Panc1 (cell line): Measurements from ENCODE around the gene GPBP1L1. TPM values are rescaled to one million over a fixed set of nuclear protein-coding genes. Genes with fewer than 3 reads are reported as not detected.
A peak's percentile ranks its signal among the peaks of the same experiment; 100 is the strongest.

Experiments
- ATAC-seq: fragments of 200-7000 bp; cut with Tn5 transposase; 2 replicates; pipeline ENCODE4 v1.9.1; 2020; ENCODE audit warnings: mild to moderate bottlenecking, moderate library complexity
- BruUV-seq: library from RNA; stranded (reverse); fragments of 400-500 nt; replicated peaks from 2 replicates; lab custom pipeline; 2021; lab: Mats Ljungman, UMichigan
- CTCF ChIA-PET: fragments of 300-600 bp; sonication (Branson Sonifier 250); formaldehyde crosslinking; loops from one replicate; lab custom pipeline; 2022; ENCODE audit warnings: antibody characterized with exemption; lab: Charles Lee
- POLR2A ChIA-PET: fragments of 300-600 bp; sonication (Branson Sonifier 250); formaldehyde crosslinking; loops from one replicate; lab custom pipeline; 2022; ENCODE audit warnings: antibody characterized with exemption; lab: Charles Lee
- DNase-seq: peaks from one replicate; pipeline ENCODE4 v3.0.0-alpha.2; 2010; ENCODE audit warnings: low read depth, low spot score
- H3K27ac ChIP-seq: 2 replicates; pipeline ENCODE4 v1.5.1; 2011; ENCODE audit warnings: mild to moderate bottlenecking, low read length, inconsistent platforms
- H3K27me3 ChIP-seq: fragments of 200-500 bp; sonication (Bioruptor generic); 2 replicates; pipeline ENCODE4 v1.6.0; 2014; ENCODE audit warnings: low read length, inconsistent platforms; ENCODE audit not compliant: control insufficient read depth, insufficient read depth
- H3K36me3 ChIP-seq: fragments of 200-500 bp; sonication (Bioruptor generic); 2 replicates; pipeline ENCODE4 v1.5.1; 2014; ENCODE audit warnings: inconsistent platforms, mild to moderate bottlenecking, low read length, moderate library complexity; ENCODE audit not compliant: control insufficient read depth, insufficient read depth
- H3K4me1 ChIP-seq: 2 replicates; pipeline ENCODE4 v1.5.1; 2011; ENCODE audit warnings: inconsistent platforms, mild to moderate bottlenecking, low read length, moderate library complexity; ENCODE audit not compliant: control insufficient read depth, insufficient read depth
- H3K4me3 ChIP-seq, 2 experiments: 2 replicates each; pipeline ENCODE4 v1.5.1; 2011 to 2012; ENCODE audit warnings: low read depth in 2 of 2, low read length in 2 of 2, mild to moderate bottlenecking in 2 of 2, inconsistent platforms in 1 of 2, moderate library complexity in 1 of 2
- H3K9me3 ChIP-seq: fragments of 200-500 bp; sonication (Bioruptor generic); 2 replicates; pipeline ENCODE4 v1.5.1; 2014; ENCODE audit warnings: low read depth, mild to moderate bottlenecking, inconsistent platforms, low read length, moderate library complexity; ENCODE audit not compliant: control insufficient read depth, insufficient read depth
- POLR2AphosphoS5 ChIP-seq: IDR thresholded peaks from 2 replicates; pipeline ENCODE4 v1.6.1; 2012; ENCODE audit warnings: mild to moderate bottlenecking, low read depth, low read length, moderate library complexity
- SIN3A ChIP-seq: IDR thresholded peaks from 2 replicates; pipeline ENCODE4 v1.6.1; 2012; ENCODE audit warnings: low read depth, mild to moderate bottlenecking, low read length, moderate library complexity, borderline replicate concordance; ENCODE audit not compliant: insufficient read depth
- TCF7L2 ChIP-seq: IDR thresholded peaks from 2 replicates; pipeline ENCODE4 v1.6.1; 2011; ENCODE audit warnings: mild to moderate bottlenecking, low read depth, low read length, inconsistent platforms
- in situ Hi-C: cut with HindIII; loops from 2 replicates; pipeline ENCODE4 v1.10.0; 2016; ENCODE audit warnings: low sequenced_read_pairs, low pct_unique_long_range_greater_than_20kb
- intact Hi-C: fragments of 100-400 bp; cut with micrococcal nuclease; formaldehyde crosslinking; loops from one replicate; pipeline ENCODE4 v1.10.0; 2022; ENCODE audit not compliant: unreplicated experiment
- total RNA-seq: library from RNA; stranded (reverse); gene quantifications from one replicate; pipeline ENCODE4 v1.2.1, GENCODE V29; 2021; ENCODE audit not compliant: unreplicated experiment
- TF ChIP-seq, protein P1 (sequence below), 2 experiments: IDR thresholded peaks; 2 replicates each; pipeline ENCODE4 v1.6.1; 2011 to 2012; ENCODE audit warnings: low read depth in 2 of 2, control low read depth in 1 of 2, low read length in 1 of 2, mild to moderate bottlenecking in 1 of 2, moderate library complexity in 1 of 2; ENCODE audit not compliant: insufficient read depth in 1 of 2
- TF ChIP-seq, protein P2 (sequence below): fragments of 450-650 bp; IDR thresholded peaks from 2 replicates; pipeline ENCODE4 v1.5.1; 2017; ENCODE audit warnings: mild to moderate bottlenecking

GPBP1L1 gene
- total RNA-seq, 1 experiment from 2014 or later, result 130 TPM

DNA sequence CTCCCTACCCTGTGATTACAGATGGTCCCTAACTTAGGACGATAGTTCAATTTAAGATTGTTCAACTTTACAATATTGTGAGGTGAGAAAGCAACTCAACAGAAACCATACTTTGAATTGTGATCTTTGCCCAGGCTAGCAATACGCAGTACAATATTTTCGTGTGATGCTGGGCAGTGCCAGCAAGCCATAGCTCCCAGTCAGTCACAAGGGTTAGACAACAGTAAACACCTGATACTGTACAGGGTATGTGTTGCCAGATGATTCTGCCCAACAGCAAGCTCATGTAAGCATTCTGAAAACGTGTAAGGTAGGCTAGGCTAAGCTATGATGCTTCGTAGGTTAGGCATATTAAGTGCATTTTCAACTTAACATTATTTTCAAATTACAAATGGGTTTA lies 11.9 kb downstream of the GPBP1L1 start:
- peaks cover 21% of the 10 kb centered on the region for H3K4me1 ChIP-seq
- intact Hi-C loops, result no loop called here
- no peak overlapping the region for H3K4me3 ChIP-seq
- no peaks in the 10 kb centered on the region for H3K9me3 ChIP-seq
- ChIA-PET CTCF (no interaction called here), POLR2A (interaction anchor here (0.5 to 0.6 kb wide), 2 partner anchors 14 to 44 kb away, joined by 4 to 12 read pairs; no protein-coding TSS in a partner anchor)
- in situ Hi-C loops, result no loop called here
- DNase-seq (no peak), ATAC-seq (no peak)
- H3K27me3 ChIP-seq, result no peaks in the 10 kb centered on the region
- BruUV-seq, result TSS peak; percentile 10
- TF ChIP-seq, protein P1, sequence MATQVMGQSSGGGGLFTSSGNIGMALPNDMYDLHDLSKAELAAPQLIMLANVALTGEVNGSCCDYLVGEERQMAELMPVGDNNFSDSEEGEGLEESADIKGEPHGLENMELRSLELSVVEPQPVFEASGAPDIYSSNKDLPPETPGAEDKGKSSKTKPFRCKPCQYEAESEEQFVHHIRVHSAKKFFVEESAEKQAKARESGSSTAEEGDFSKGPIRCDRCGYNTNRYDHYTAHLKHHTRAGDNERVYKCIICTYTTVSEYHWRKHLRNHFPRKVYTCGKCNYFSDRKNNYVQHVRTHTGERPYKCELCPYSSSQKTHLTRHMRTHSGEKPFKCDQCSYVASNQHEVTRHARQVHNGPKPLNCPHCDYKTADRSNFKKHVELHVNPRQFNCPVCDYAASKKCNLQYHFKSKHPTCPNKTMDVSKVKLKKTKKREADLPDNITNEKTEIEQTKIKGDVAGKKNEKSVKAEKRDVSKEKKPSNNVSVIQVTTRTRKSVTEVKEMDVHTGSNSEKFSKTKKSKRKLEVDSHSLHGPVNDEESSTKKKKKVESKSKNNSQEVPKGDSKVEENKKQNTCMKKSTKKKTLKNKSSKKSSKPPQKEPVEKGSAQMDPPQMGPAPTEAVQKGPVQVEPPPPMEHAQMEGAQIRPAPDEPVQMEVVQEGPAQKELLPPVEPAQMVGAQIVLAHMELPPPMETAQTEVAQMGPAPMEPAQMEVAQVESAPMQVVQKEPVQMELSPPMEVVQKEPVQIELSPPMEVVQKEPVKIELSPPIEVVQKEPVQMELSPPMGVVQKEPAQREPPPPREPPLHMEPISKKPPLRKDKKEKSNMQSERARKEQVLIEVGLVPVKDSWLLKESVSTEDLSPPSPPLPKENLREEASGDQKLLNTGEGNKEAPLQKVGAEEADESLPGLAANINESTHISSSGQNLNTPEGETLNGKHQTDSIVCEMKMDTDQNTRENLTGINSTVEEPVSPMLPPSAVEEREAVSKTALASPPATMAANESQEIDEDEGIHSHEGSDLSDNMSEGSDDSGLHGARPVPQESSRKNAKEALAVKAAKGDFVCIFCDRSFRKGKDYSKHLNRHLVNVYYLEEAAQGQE (IDR thresholded peaks at IDR 0.05; ENCODE audit: insufficient read depth in 1 of 2, low read depth in 2 of 2, low read length in 1 of 2), result no peak
- no peak for TF ChIP-seq POLR2AphosphoS5
- no peak for TF ChIP-seq TCF7L2
- TF ChIP-seq, protein P2, sequence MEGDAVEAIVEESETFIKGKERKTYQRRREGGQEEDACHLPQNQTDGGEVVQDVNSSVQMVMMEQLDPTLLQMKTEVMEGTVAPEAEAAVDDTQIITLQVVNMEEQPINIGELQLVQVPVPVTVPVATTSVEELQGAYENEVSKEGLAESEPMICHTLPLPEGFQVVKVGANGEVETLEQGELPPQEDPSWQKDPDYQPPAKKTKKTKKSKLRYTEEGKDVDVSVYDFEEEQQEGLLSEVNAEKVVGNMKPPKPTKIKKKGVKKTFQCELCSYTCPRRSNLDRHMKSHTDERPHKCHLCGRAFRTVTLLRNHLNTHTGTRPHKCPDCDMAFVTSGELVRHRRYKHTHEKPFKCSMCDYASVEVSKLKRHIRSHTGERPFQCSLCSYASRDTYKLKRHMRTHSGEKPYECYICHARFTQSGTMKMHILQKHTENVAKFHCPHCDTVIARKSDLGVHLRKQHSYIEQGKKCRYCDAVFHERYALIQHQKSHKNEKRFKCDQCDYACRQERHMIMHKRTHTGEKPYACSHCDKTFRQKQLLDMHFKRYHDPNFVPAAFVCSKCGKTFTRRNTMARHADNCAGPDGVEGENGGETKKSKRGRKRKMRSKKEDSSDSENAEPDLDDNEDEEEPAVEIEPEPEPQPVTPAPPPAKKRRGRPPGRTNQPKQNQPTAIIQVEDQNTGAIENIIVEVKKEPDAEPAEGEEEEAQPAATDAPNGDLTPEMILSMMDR, result no peak
- no peaks in the 10 kb centered on the region for H3K36me3 ChIP-seq
- H3K27ac ChIP-seq, result no peak overlapping the region

DNA sequence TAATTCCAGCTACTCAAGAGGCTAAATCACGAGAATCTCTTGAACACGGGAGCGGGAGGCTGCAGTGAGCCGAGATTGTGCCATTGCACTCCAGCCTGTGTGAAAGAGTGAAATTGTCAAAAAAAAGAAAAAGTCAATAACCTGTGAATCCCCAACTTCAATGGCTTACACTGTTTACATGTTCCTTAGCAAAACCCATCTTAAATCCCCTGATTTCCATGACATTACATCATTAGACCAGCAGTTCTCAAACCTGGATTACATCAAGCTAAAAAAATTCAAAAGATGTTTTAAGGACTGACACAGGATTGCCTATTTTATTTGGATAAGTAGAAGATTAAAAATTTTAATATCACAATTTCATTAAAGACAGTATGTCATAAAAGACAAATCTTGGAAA lies 12.4 kb downstream of the GPBP1L1 start:
- Histone ChIP-seq H3K4me3 (no peak overlapping the region), H3K9me3 (no peaks in the 10 kb centered on the region), H3K4me1 (peaks cover 15% of the 10 kb centered on the region), H3K27ac (no peak overlapping the region), H3K27me3 (no peaks in the 10 kb centered on the region), H3K36me3 (no peaks in the 10 kb centered on the region)
- intact Hi-C loops, result no loop called here
- TF ChIP-seq SIN3A (no peak), TCF7L2 (no peak), POLR2AphosphoS5 (no peak)
- TF ChIP-seq, protein P1 (IDR thresholded peaks at IDR 0.05; ENCODE audit: insufficient read depth in 1 of 2, low read depth in 2 of 2, low read length in 1 of 2), result no peak
- TF ChIP-seq, protein P2, result no peak
- in situ Hi-C loops, result no loop called here
- CTCF ChIA-PET, result no interaction called here
- POLR2A ChIA-PET, result interaction anchor here (0.5 to 0.6 kb wide), 2 partner anchors 15 to 44 kb away, joined by 4 to 12 read pairs; no protein-coding TSS in a partner anchor
- DNase-seq, result no peak
- no TSS peak for BruUV-seq
- no peak for ATAC-seq
